GM12878 (cell line): ENCODE measurements around the gene SLC28A2. TPM values are rescaled to one million over a fixed set of nuclear protein-coding genes. Genes with fewer than 3 reads are reported as not detected.

ENCODE experiments used
- ATAC-seq: fragments of 200-7000 bp; cut with Tn5 transposase; 3 replicates; pipeline ENCODE4 v1.9.1; 2020; ENCODE audit warnings: mild to moderate bottlenecking, moderate library complexity
- BruUV-seq: library from RNA; stranded (reverse); fragments of 400-500 nt; replicated peaks from 2 replicates; lab custom pipeline; 2021; lab: Mats Ljungman, UMichigan
- CTCF ChIA-PET: fragments of 300-600 bp; sonication (Branson Sonifier 250); formaldehyde crosslinking; extraction: SDS; loops from one replicate; lab custom pipeline; 2021; ENCODE audit warnings: inconsistent platforms; lab: Yijun Ruan, JAX
- POLR2A ChIA-PET: fragments of 350-600 bp; formaldehyde crosslinking; extraction: SDS; loops from one replicate; lab custom pipeline; 2021; ENCODE audit warnings: inconsistent platforms; lab: Charles Lee
- RAD21 ChIA-PET: fragments of 300-600 bp; sonication (Branson Sonifier 250); formaldehyde crosslinking; loops from one replicate; lab custom pipeline; 2023; ENCODE audit warnings: antibody characterized with exemption; ENCODE audit not compliant: unreplicated experiment; lab: Charles Lee
- SMC1A ChIA-PET: fragments of 300-600 bp; sonication (Branson Sonifier 250); formaldehyde crosslinking; loops from one replicate; lab custom pipeline; 2023; ENCODE audit not compliant: unreplicated experiment, uncharacterized antibody; lab: Charles Lee
- DNase-seq: peaks from one replicate; pipeline ENCODE4 v3.0.0-alpha.2; 2011; ENCODE audit warnings: low read depth, low spot score
- FAIRE-seq: peaks from 3 replicates; lab custom pipeline; 2011; peaks lifted over from hg19 to GRCh38; lab: Jason Lieb, UNC
- H2AFZ ChIP-seq: 2 replicates; pipeline ENCODE4 v1.6.0; 2011; ENCODE audit warnings: low read depth, low read length, control low read depth; ENCODE audit not compliant: control insufficient read depth
- H3K27ac ChIP-seq: 2 replicates; pipeline ENCODE4 v1.5.1; 2011; ENCODE audit warnings: control low read depth; ENCODE audit not compliant: control insufficient read depth, insufficient read depth
- H3K27me3 ChIP-seq, 2 experiments: replicated peaks in 1 of 2; 2 replicates each; pipeline versions ENCODE4 v1.6.0 to v1.6.1; 2011; ENCODE audit warnings: low read length in 1 of 2; ENCODE audit not compliant: control insufficient read depth in 2 of 2, insufficient read depth in 2 of 2
- H3K36me3 ChIP-seq, 2 experiments: 2 replicates each; pipeline ENCODE4 v1.5.1; 2011; ENCODE audit warnings: low read length in 1 of 2; ENCODE audit not compliant: control insufficient read depth in 2 of 2, insufficient read depth in 2 of 2
- H3K4me1 ChIP-seq: 2 replicates; pipeline ENCODE4 v1.6.1; 2011; ENCODE audit warnings: mild to moderate bottlenecking, low read length, moderate library complexity, mixed read lengths; ENCODE audit not compliant: control insufficient read depth, insufficient read depth
- H3K4me2 ChIP-seq: 2 replicates; pipeline ENCODE4 v1.6.0; 2011; ENCODE audit warnings: control low read depth; ENCODE audit not compliant: control insufficient read depth, insufficient read depth
- H3K4me3 ChIP-seq: fragments of 200-600 bp; sonication (generic); 2 replicates; pipeline ENCODE4 v1.5.1; 2016
- H3K79me2 ChIP-seq: 2 replicates; pipeline ENCODE4 v1.6.0; 2011; ENCODE audit warnings: low read length; ENCODE audit not compliant: control insufficient read depth, insufficient read depth
- H3K9ac ChIP-seq: 2 replicates; pipeline ENCODE4 v1.8.0; 2011; ENCODE audit warnings: low read length, control low read depth, mixed read lengths; ENCODE audit not compliant: control insufficient read depth, insufficient read depth
- H3K9me3 ChIP-seq: replicated peaks from 3 replicates; pipeline ENCODE4 v1.5.1; 2011; ENCODE audit warnings: mild to moderate bottlenecking, low read length; ENCODE audit not compliant: control insufficient read depth, insufficient read depth
- H4K20me1 ChIP-seq: 2 replicates; pipeline ENCODE4 v1.6.0; 2011; ENCODE audit not compliant: control insufficient read depth, insufficient read depth
- CHD1 ChIP-seq: IDR thresholded peaks from 2 replicates; pipeline ENCODE4 v1.6.1; 2012; ENCODE audit warnings: low read depth, low read length, improper control_type of control experiment
- E2F8 ChIP-seq: fragments of 450-650 bp; IDR thresholded peaks from 2 replicates; pipeline ENCODE4 v1.6.1; 2018; ENCODE audit warnings: mild to moderate bottlenecking, low read depth, moderate library complexity; ENCODE audit not compliant: partially characterized antibody
- MEF2A ChIP-seq: IDR thresholded peaks from 2 replicates; pipeline ENCODE4 v1.6.1; 2011; ENCODE audit warnings: low read depth, mild to moderate bottlenecking, low read length, moderate library complexity; ENCODE audit not compliant: insufficient read depth
- NFXL1 ChIP-seq: fragments of 450-650 bp; IDR thresholded peaks from 2 replicates; pipeline ENCODE4 v1.6.1; 2017; ENCODE audit warnings: antibody characterized with exemption, mild to moderate bottlenecking, borderline replicate concordance
- SPI1 ChIP-seq: IDR thresholded peaks from 2 replicates; pipeline ENCODE4 v1.6.1; 2011; ENCODE audit warnings: low read depth, mild to moderate bottlenecking, low read length, moderate library complexity, borderline replicate concordance; ENCODE audit not compliant: insufficient read depth
- WGBS: methylation state at CpG from one replicate; pipeline ENCODE4 v1.1.6; 2016; ENCODE audit warnings: low lambda C conversion rate; ENCODE audit not compliant: insufficient replicate concordance, insufficient coverage; ENCODE audit errors: missing lambda C conversion rate; 5-methylcytosine and 5-hydroxymethylcytosine counted together
- in situ Hi-C: fragments of 300-500 bp; cut with MboI; formaldehyde crosslinking; loops from 9 replicates; pipeline ENCODE4 v1.14.3; 2018; ENCODE audit warnings: mixed read lengths
- intact Hi-C: fragments of 100-400 bp; cut with micrococcal nuclease; formaldehyde crosslinking; loops from one replicate; pipeline ENCODE4 v1.14.2; 2022; ENCODE audit not compliant: unreplicated experiment
- polyA plus RNA-seq, 11 experiments: library from polyadenylated mRNA; depleted of rRNA in 4 of 11; unstranded in 6 of 11; stranded (reverse) in 5 of 11; fragments of >200 nt; fragmentation: Nextera tagmentation in 4 of 11; fragmentation: Illumina TruSeq in 1 of 11; extraction: Ambion mirVana in 4 of 11; extraction: Trizol in 1 of 11; gene quantifications; 1 replicate in 1 of 11; 2 replicates in 10 of 11; pipeline versions ENCODE4 v1.2.1 to v1.2.3, GENCODE V29; 2011 to 2016; ENCODE audit warnings: inconsistent platforms in 2 of 11, missing spikeins in 2 of 11, low read depth in 1 of 11
- total RNA-seq, 4 experiments: library from RNA; depleted of rRNA in 3 of 4; stranded (reverse); fragments of >200 nt in 3 of 4; fragmentation: Illumina TruSeq in 1 of 4; extraction: Trizol in 1 of 4; gene quantifications; 2 replicates each; pipeline versions ENCODE4 v1.2.1 to v1.2.3, GENCODE V29; 2013 to 2021
- TF ChIP-seq, protein P1 (sequence below): fragments of 450-650 bp; IDR thresholded peaks from 2 replicates; pipeline ENCODE4 v1.6.1; 2016; ENCODE audit warnings: mild to moderate bottlenecking

The SLC28A2 gene
- total and polyA plus RNA-seq, 10 of the 15 experiments (the other 5 are each of a cell fraction or from before 2014, with no cell fraction given), result 0.02 to 0.21 (median 0.14) TPM; not detected in 6

- intact Hi-C loops, result no loop called here
- H3K27me3 ChIP-seq, result no peaks in the 10 kb centered on the region
- H3K4me2 ChIP-seq, result no peak overlapping the region
- SMC1A ChIA-PET, result interaction anchor here (1.2 kb wide), 1 partner anchor 68 kb away, joined by 3 read pairs; no protein-coding TSS in a partner anchor
- TF ChIP-seq SPI1, result peak; percentile 31; the same call in 1 of the 2 replicates
- TF ChIP-seq, protein P1, sequence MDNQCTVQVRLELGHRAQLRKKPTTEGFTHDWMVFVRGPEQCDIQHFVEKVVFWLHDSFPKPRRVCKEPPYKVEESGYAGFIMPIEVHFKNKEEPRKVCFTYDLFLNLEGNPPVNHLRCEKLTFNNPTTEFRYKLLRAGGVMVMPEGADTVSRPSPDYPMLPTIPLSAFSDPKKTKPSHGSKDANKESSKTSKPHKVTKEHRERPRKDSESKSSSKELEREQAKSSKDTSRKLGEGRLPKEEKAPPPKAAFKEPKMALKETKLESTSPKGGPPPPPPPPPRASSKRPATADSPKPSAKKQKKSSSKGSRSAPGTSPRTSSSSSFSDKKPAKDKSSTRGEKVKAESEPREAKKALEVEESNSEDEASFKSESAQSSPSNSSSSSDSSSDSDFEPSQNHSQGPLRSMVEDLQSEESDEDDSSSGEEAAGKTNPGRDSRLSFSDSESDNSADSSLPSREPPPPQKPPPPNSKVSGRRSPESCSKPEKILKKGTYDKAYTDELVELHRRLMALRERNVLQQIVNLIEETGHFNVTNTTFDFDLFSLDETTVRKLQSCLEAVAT, result no peak
- no peaks in the 10 kb centered on the region for H4K20me1 ChIP-seq
- no peak overlapping the region for H3K27ac ChIP-seq
- no peak overlapping the region for H3K9ac ChIP-seq
- CTCF ChIA-PET, result interaction anchor here (0.6 to 1.9 kb wide), 5 partner anchors 15 to 199 kb away, joined by 3 to 5 read pairs (median 3); no protein-coding TSS in a partner anchor
- 0% methylated on average over 1 of the region's 1 CpG for WGBS
- RAD21 ChIA-PET, result no interaction called here
- no peaks in the 10 kb centered on the region; a peak in 1 of 4 replicates for H3K36me3 ChIP-seq
- peaks cover 2% of the 10 kb centered on the region; the same call in 1 of the 3 replicates for H3K9me3 ChIP-seq
- no TSS peak for BruUV-seq
- no peak for DNase-seq
- H3K4me1 ChIP-seq, result no peaks in the 10 kb centered on the region
- H2AFZ ChIP-seq, result no peak overlapping the region
- FAIRE-seq, result no peak
- no peak overlapping the region for H3K4me3 ChIP-seq
- POLR2A ChIA-PET, result no interaction called here
- H3K79me2 ChIP-seq, result no peaks in the 10 kb centered on the region
- no peak for ATAC-seq
- in situ Hi-C loops, result no loop called here
Observed at GRCh38 chr15:45230245-45230965, 21.6 kb upstream of the SLC28A2 start.

DNA sequence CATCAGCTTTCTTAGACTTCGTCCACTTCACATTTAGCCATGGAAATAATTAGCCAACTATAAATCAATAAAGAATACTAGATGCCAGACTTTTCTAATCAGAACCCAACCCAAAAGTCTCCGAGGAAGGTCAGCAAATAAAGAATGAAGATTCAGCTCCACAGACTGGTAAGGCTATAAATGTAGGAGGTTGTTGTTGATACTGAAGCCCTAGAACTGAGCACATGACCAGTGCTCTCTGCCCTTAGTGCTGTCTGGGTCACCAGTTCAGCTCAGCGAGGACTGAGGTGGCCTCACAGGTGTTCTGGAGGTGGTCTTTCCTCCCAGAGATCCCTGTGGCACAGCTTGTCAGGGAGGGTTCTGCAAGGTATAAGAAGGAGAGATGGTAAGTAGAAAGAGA lies 20.9 kb upstream of the SLC28A2 start:
- no peak for ATAC-seq
- ChIA-PET SMC1A (no interaction called here), CTCF (interaction anchor here (1.0 to 1.9 kb wide), 4 partner anchors 22 to 198 kb away, joined by 3 to 5 read pairs (median 4); no protein-coding TSS in a partner anchor), POLR2A (interaction anchor here (0.5 kb wide), 1 partner anchor 23 kb away, joined by 3 read pairs; no protein-coding TSS in a partner anchor), RAD21 (no interaction called here)
- Histone ChIP-seq H3K27ac (no peak overlapping the region), H3K9me3 (peaks cover 2% of the 10 kb centered on the region; the same call in 1 of the 3 replicates), H3K79me2 (no peaks in the 10 kb centered on the region), H3K4me3 (no peak overlapping the region), H3K9ac (no peak overlapping the region), H3K36me3 (no peaks in the 10 kb centered on the region; a peak in 1 of 4 replicates), H3K4me1 (no peaks in the 10 kb centered on the region), H4K20me1 (no peaks in the 10 kb centered on the region), H2AFZ (no peak overlapping the region), H3K27me3 (no peaks in the 10 kb centered on the region), H3K4me2 (no peak overlapping the region)
- no TSS peak for BruUV-seq
- in situ Hi-C loops (no loop called here), intact Hi-C loops (no loop called here)
- TF ChIP-seq E2F8 (no peak), NFXL1 (no peak), CHD1 (no peak), MEF2A (no peak)
- FAIRE-seq, result no peak
- 23% methylated on average over 3 of the region's 3 CpGs for WGBS
- DNase-seq, result no peak
